ENCODE data around the gene ACP6. TPM values are rescaled to one million over a fixed set of nuclear protein-coding genes. Genes with fewer than 3 reads are reported as not detected.

The ACP6 gene
- total and polyA plus RNA-seq, 2 of the 13 experiments (the other 11 are each of a cell fraction or from before 2014, with no cell fraction given) = 18.1 to 33.7 TPM

DNA sequence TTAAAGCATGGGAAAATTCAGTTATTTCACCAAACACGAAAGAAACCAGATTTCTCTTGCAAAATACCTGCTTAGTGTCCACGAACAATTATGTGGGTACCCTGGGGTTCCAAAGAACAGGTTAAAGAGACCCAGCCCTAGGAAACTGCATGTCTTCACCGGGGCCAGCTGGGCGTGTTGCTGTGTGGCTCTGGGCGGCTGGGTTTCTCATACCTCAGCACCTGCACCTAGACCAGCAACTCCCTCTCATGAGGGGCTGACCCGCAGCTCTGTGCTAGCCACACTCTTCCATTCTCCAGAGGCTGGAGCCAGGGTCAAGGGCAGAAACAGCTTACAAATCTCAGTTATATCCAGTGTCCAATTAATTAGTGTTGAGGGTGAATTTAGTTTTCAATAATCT lies 40.3 kb downstream of the ACP6 start:
- no peaks in the 10 kb centered on the region for H4K20me1 ChIP-seq (ENCODE audit: insufficient read depth, low read length)
- no TSS peak for BruUV-seq (replicated peaks)
- ATAC-seq = no peak

More for the DNA sequence above, 40.3 kb downstream of the ACP6 start:
- Histone ChIP-seq H3K79me2 (ENCODE audit: insufficient read depth, low read length) (no peaks in the 10 kb centered on the region), H3K36me3 (replicated peaks in 1 of 2; ENCODE audit: control insufficient read depth in 1 of 2, insufficient read depth in 2 of 2, low read length in 2 of 2) (peaks cover 3 to 11% of the 10 kb centered on the region in 2 experiments; a peak in 4 of 5 replicates), H3K4me2 (ENCODE audit: low read depth, low read length) (no peak overlapping the region), H3K27me3 (ENCODE audit: control insufficient read depth in 1 of 2, insufficient read depth in 2 of 2, low read length in 2 of 2) (no peaks in the 10 kb centered on the region; a peak in 1 of 5 replicates), H3K4me1 (ENCODE audit: insufficient read depth, low read length) (peaks cover 33% of the 10 kb centered on the region), H3K4me3 (replicated peaks in 1 of 3; ENCODE audit: insufficient read depth in 1 of 3, low read depth in 2 of 3, low read length in 3 of 3) (no peak overlapping the region), H3K27ac (ENCODE audit: extremely low read length, insufficient read depth, low read length) (no peak overlapping the region), H3K9ac (ENCODE audit: insufficient read depth, low read depth, low read length) (no peak overlapping the region), H2AFZ (ENCODE audit: low read length) (no peak overlapping the region), H3K9me3 (ENCODE audit: low read length) (no peaks in the 10 kb centered on the region)
- in situ Hi-C loops (cut with HindIII; ENCODE audit: extremely low pct_ligation_motif_present, low pct_unique_long_range_greater_than_20kb) (no loop called here), intact Hi-C loops (cut with micrococcal nuclease; ENCODE audit: unreplicated experiment) (no loop called here)
- TF ChIP-seq, protein P1, sequence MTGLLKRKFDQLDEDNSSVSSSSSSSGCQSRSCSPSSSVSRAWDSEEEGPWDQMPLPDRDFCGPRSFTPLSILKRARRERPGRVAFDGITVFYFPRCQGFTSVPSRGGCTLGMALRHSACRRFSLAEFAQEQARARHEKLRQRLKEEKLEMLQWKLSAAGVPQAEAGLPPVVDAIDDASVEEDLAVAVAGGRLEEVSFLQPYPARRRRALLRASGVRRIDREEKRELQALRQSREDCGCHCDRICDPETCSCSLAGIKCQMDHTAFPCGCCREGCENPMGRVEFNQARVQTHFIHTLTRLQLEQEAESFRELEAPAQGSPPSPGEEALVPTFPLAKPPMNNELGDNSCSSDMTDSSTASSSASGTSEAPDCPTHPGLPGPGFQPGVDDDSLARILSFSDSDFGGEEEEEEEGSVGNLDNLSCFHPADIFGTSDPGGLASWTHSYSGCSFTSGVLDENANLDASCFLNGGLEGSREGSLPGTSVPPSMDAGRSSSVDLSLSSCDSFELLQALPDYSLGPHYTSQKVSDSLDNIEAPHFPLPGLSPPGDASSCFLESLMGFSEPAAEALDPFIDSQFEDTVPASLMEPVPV (CRISPR knock-in tag; IDR thresholded peaks at IDR 0.05) = no peak
- no peak for TF ChIP-seq KAT7 (CRISPR knock-in tag; IDR thresholded peaks at IDR 0.05; ENCODE audit: borderline replicate concordance)
- no peak for TF ChIP-seq U2AF2 (IDR thresholded peaks at IDR 0.05; ENCODE audit: low read depth, low read length)
- no peak for TF ChIP-seq U2AF1 (optimal IDR thresholded peaks at IDR 0.05; ENCODE audit: low read depth, low read length)
- no peak for TF ChIP-seq ZSCAN29 (CRISPR knock-in tag; conservative IDR thresholded peaks at IDR 0.05)
- TF ChIP-seq NR2C2 (CRISPR knock-in tag; IDR thresholded peaks at IDR 0.05; ENCODE audit: borderline replicate concordance) = no peak
- no peak for TF ChIP-seq THAP11 (CRISPR knock-in tag; IDR thresholded peaks at IDR 0.05)
- no peak for TF ChIP-seq ZSCAN25 (CRISPR knock-in tag; IDR thresholded peaks at IDR 0.05)
- TF ChIP-seq AGO2 (optimal IDR thresholded peaks at IDR 0.05; ENCODE audit: low read depth, low read length) = no peak
- TF ChIP-seq, protein P2, sequence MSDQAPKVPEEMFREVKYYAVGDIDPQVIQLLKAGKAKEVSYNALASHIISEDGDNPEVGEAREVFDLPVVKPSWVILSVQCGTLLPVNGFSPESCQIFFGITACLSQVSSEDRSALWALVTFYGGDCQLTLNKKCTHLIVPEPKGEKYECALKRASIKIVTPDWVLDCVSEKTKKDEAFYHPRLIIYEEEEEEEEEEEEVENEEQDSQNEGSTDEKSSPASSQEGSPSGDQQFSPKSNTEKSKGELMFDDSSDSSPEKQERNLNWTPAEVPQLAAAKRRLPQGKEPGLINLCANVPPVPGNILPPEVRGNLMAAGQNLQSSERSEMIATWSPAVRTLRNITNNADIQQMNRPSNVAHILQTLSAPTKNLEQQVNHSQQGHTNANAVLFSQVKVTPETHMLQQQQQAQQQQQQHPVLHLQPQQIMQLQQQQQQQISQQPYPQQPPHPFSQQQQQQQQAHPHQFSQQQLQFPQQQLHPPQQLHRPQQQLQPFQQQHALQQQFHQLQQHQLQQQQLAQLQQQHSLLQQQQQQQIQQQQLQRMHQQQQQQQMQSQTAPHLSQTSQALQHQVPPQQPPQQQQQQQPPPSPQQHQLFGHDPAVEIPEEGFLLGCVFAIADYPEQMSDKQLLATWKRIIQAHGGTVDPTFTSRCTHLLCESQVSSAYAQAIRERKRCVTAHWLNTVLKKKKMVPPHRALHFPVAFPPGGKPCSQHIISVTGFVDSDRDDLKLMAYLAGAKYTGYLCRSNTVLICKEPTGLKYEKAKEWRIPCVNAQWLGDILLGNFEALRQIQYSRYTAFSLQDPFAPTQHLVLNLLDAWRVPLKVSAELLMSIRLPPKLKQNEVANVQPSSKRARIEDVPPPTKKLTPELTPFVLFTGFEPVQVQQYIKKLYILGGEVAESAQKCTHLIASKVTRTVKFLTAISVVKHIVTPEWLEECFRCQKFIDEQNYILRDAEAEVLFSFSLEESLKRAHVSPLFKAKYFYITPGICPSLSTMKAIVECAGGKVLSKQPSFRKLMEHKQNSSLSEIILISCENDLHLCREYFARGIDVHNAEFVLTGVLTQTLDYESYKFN (CRISPR knock-in tag; conservative IDR thresholded peaks at IDR 0.05) = no peak
- no peak for TF ChIP-seq MAZ (IDR thresholded peaks at IDR 0.05; ENCODE audit: borderline replicate concordance, low read depth, low read length)
- TF ChIP-seq MAZ (CRISPR knock-in tag; IDR thresholded peaks at IDR 0.05; ENCODE audit: low read depth) = no peak
- no peak for TF ChIP-seq ZNF781 (CRISPR knock-in tag; IDR thresholded peaks at IDR 0.05; ENCODE audit: borderline replicate concordance, not compliant biosample characterization)
- 91% methylated on average over 4 of the region's 6 CpGs for WGBS (ENCODE audit: low lambda C conversion rate)
- DNase-seq (ENCODE audit: low spot score) (no peak), FAIRE-seq (no peak)
- ChIA-PET CTCF (ENCODE audit: low intra/inter-chr PET ratio, low total read pairs) (no interaction called here), POLR2A (interaction anchor here (0.9 kb wide), 1 partner anchor 18 kb away, joined by 3 read pairs; no protein-coding TSS in a partner anchor)
